ENCODE data around the gene IFRD2. TPM values are rescaled to one million over a fixed set of nuclear protein-coding genes. Genes with fewer than 3 reads are reported as not detected.

Gene IFRD2
- total and polyA plus RNA-seq, 9 of the 15 experiments (the other 6 are each of a cell fraction or from before 2014, with no cell fraction given): 30.5 to 115 (median 52.8) TPM

- TF ChIP-seq CBX2 (IDR thresholded peaks at IDR 0.05; ENCODE audit: insufficient read depth, low read length, poor library complexity, severe bottlenecking): no peak
- TF ChIP-seq NFYB (IDR thresholded peaks at IDR 0.05; ENCODE audit: extremely low read depth, insufficient read length): no peak
- no peak for TF ChIP-seq PRDM10 (IDR thresholded peaks at IDR 0.05; ENCODE audit: partially characterized antibody)
- TF ChIP-seq POLR3A (IDR thresholded peaks at IDR 0.05; ENCODE audit: borderline replicate concordance, extremely low read depth, insufficient read depth, insufficient read length): no peak
- no peak for TF ChIP-seq ZNF551 (CRISPR knock-in tag; IDR thresholded peaks at IDR 0.05)
- peak; percentile 20; the same call in 1 of the 2 replicates for TF ChIP-seq NFIC (IDR thresholded peaks at IDR 0.05)
- TF ChIP-seq MYBL2 (IDR thresholded peaks at IDR 0.05; ENCODE audit: low read depth): no peak
- no peak for TF ChIP-seq MYBL2 (CRISPR knock-in tag; IDR thresholded peaks at IDR 0.05; ENCODE audit: borderline replicate concordance)
- no peak for TF ChIP-seq SREBF1 (IDR thresholded peaks at IDR 0.05; ENCODE audit: borderline replicate concordance, low read depth, low read length)
- peak; percentile 70 for TF ChIP-seq RBBP5 (IDR thresholded peaks at IDR 0.05; ENCODE audit: borderline replicate concordance, insufficient read depth, low read length, poor library complexity, severe bottlenecking)
- TF ChIP-seq HOXB6 (CRISPR knock-in tag; IDR thresholded peaks at IDR 0.05; ENCODE audit: borderline replicate concordance): no peak
- TF ChIP-seq HMGN3 (IDR thresholded peaks at IDR 0.05; ENCODE audit: borderline replicate concordance, extremely low read depth, insufficient read length, low read depth, low read length): no peak
- TF ChIP-seq NKRF (IDR thresholded peaks at IDR 0.05; ENCODE audit: borderline replicate concordance): no peak
- TF ChIP-seq ZBTB11 (CRISPR knock-in tag; IDR thresholded peaks at IDR 0.05): peak in 1 of 3 experiments; percentile 27; a peak in 1 of 6 replicates
- TF ChIP-seq YY1 (IDR thresholded peaks at IDR 0.05; ENCODE audit: borderline replicate concordance in 1 of 3, control insufficient read depth in 1 of 3, extremely low read depth in 1 of 3, insufficient read depth in 3 of 3, insufficient read length in 1 of 3, insufficient replicate concordance in 2 of 3, low read depth in 1 of 3, low read length in 2 of 3): no peak
- TF ChIP-seq CC2D1A (IDR thresholded peaks at IDR 0.05): no peak
Observed at GRCh38 chr3:50320853-50321335, 28.7 kb upstream of the IFRD2 start (continued).
